HepG2 (cell line): ENCODE data around the gene HSPA6.
"Not testable (repeated sequence)": the region's sequence is repeated elsewhere in the genome, so short reads cannot be mapped to it uniquely, and the experiment has no call there.

Experiments used
- CHD2 ChIP-seq: IDR thresholded peaks from 2 replicates; pipeline ENCODE4 v1.6.1; 2011; ENCODE audit warnings: low read depth, low read length, improper control_type of control experiment
- PAF1 ChIP-seq: IDR thresholded peaks from 2 replicates; pipeline ENCODE4 v1.6.1; 2016; ENCODE audit warnings: missing genetic modification reagents, missing compliant biosample characterization
- ZZZ3 ChIP-seq: sonication (generic); formaldehyde crosslinking; IDR thresholded peaks from 2 replicates; pipeline ENCODE4 v1.4.0; 2020; ENCODE audit warnings: missing genetic modification reagents, mild to moderate bottlenecking, borderline replicate concordance
- TF ChIP-seq, protein P1 (sequence below): sonication (generic); formaldehyde crosslinking; IDR thresholded peaks from 2 replicates; pipeline ENCODE4 v1.4.0; 2020; ENCODE audit warnings: missing genetic modification reagents

DNA sequence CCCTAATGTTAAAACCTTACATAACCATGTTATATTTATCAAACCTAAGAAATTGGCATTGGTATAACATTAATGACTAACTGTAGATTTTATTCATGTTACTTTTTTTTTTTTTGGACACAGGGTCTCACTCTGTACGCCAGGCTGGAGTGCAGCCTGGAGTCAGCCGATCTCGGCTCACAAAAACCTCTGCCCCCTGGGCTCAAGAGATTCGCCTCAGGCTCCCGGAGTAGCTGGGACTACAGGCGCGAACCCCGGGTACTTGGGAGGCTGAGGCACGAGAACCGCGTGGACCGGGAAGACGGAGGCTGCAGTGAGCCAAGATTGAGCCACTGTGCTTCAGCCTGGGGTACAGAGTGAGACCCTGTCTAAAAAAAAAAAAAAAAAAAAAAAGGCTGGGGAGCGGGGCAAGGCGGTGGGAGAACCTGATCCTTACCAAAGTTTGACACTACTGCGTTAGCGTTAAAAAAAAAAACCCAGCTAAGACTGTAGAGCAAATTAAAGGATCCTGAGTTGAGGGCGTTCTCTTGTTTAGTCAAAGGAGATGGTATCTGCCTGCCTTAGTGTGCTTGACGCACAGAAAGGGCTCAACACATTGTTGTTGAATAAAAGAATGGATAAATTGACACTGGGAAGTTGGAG lies 5.2 kb downstream of the HSPA6 start:
- not testable (repeated sequence) for TF ChIP-seq PAF1 (CRISPR knock-in tag); CHD2; ZZZ3 (CRISPR knock-in tag)
- TF ChIP-seq, protein P1, sequence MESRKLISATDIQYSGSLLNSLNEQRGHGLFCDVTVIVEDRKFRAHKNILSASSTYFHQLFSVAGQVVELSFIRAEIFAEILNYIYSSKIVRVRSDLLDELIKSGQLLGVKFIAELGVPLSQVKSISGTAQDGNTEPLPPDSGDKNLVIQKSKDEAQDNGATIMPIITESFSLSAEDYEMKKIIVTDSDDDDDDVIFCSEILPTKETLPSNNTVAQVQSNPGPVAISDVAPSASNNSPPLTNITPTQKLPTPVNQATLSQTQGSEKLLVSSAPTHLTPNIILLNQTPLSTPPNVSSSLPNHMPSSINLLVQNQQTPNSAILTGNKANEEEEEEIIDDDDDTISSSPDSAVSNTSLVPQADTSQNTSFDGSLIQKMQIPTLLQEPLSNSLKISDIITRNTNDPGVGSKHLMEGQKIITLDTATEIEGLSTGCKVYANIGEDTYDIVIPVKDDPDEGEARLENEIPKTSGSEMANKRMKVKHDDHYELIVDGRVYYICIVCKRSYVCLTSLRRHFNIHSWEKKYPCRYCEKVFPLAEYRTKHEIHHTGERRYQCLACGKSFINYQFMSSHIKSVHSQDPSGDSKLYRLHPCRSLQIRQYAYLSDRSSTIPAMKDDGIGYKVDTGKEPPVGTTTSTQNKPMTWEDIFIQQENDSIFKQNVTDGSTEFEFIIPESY (CRISPR knock-in tag): not testable (repeated sequence)
